ENCODE measurements around the gene TSFM. TPM values are rescaled to one million over a fixed set of nuclear protein-coding genes. Genes with fewer than 3 reads are reported as not detected.
A peak's percentile ranks its signal among the peaks of the same experiment; 100 is the strongest.

TSFM gene
- total RNA-seq, 1 donor from 2014 or later: 52.4 TPM

- DNase-seq: no peak
- ATAC-seq: no peak
- intact Hi-C loops (cut with micrococcal nuclease): no loop called here
Observed at GRCh38 chr12:57841445-57841844, 58.9 kb downstream of the TSFM start.

- no peak for ATAC-seq
- no peak for DNase-seq
- intact Hi-C loops (cut with micrococcal nuclease): no loop called here
Observed at GRCh38 chr12:57842342-57843294, 60.0 kb downstream of the TSFM start.

DNA sequence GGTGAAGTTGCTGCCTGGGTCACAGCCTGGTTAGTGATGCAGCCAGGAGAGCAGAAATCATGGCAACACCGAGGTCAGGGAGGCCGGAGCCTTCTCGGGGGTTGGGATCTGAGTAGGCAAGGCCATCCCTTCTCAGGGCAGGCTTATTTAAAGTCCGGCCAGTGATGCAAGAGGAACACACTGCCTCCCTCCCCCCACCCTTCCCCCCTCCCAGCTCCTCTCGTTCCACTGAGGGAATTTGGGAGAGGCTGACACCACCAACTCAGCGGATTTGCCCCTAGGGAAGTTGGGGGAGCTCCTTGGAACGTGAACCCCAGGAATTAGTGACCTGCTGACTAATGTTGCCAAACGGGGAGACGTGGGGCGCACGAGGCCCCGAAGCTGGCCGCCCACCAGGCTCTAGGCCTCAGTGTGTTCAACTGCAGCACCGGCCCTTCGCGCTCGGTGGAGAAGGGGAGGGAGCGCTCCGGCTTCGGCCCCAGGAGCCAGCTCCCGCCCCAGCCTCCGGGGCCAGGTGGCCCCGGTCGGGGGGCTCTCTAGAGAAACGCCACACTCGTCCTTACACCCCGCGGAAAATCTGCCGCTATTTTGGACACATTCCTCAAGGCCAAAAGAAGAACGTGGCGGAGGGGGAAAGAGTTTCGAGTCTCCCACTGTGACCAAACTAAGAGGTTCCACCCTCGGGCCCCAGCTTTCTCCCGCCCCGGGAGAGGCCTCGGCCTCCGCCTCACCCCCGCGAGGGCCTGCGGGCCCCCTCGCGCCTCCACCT is 62.3 kb downstream of the TSFM start:
- intact Hi-C loops (cut with micrococcal nuclease): no loop called here
- DNase-seq: peak; percentile 77
- peak; percentile 48 for ATAC-seq

DNA sequence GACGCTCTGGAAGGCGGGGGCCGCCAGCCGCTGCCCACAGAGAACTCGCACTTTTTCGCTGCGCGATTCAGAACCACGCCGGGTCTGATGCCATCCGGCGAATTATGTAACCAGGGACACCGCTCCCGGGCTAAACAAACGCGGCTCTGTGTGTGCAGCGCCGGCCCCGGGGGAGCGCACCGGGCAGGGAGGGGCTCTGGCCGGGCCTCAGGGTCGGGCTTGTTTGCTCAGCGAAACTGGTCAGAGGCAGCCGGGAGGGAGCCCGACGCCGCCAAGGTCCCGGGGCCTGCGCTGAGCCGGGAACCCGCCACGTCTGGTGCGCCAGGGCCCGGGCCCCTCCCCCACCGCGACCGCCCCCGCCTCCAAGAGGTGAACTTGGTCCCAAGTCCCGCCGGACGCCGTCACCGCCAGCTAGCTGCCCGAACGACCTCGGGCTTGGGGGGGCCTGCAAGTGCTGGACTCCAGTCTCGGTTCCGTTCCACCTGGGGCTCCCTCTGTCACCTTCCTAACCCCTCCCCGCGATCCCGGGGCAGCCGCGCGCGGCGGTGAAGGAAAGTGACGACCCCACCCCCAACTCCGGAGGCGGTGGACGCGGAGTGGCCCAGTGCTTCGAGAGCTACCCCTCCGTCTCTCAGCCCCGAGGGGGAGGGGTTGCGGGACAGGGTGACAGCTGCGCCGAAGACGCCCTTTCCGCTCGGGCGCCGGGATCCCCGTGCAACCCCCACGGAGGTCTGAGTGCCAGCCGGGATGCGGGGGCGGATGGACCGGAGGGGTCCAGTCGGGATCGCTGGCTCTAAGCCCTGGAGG is 63.1 kb downstream of the TSFM start:
- intact Hi-C loops (cut with micrococcal nuclease): no loop called here
- DNase-seq (peak; percentile 87), ATAC-seq (peak; percentile 47)

DNA sequence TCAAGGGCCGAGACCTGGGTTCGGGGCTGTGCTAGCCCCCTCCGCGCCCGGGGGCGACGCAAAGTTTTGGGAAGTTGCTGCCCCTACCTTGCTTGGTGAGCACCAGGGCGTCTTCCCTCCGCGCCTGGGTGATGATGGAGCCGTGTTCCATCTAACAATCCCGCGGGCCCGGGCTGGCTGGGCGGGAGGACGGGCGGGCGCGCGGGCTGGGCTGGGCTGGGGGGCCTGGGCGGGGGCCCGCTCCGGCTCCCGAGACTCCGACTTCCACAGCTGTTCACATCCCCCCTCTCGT is 63.6 kb downstream of the TSFM start:
- DNase-seq: no peak
- peak; percentile 37 for ATAC-seq
- intact Hi-C loops (cut with micrococcal nuclease): no loop called here

GRCh38 chr12:57846577-57847319 is 64.2 kb downstream of the TSFM start, which contains the start of gene CTDSP2:
Gene CTDSP2 (minus strand): TSS chr12:57846729. CDS start chr12:57846435, 294 bp downstream.
- ATAC-seq: peak; percentile 87
- DNase-seq: peak; percentile 100
- intact Hi-C loops (cut with micrococcal nuclease): no loop called here

Small RNA genes within 50 kb of the gene (microRNA-seq; reads per million reads assigned to microRNA genes)
- gene MIR26A2 (ENCODE audit: borderline number of aligned reads) (282 reads per million, percentile 60 among the genes with 10 or more reads in this experiment), gene MIR6759 (ENCODE audit: borderline number of aligned reads) (not detected)

Other genes with a start within 250 kb of the TSFM start
- 89.2 TPM for gene DCTN2, start 235.6 kb upstream of the TSFM start, total RNA-seq
- gene KIF5A, start 232.7 kb upstream of the TSFM start, total RNA-seq: 0.12 TPM
- 11.9 TPM for gene PIP4K2C, start 191.6 kb upstream of the TSFM start, total RNA-seq
- gene DTX3, start 178.0 kb upstream of the TSFM start, total RNA-seq: 21.4 TPM
- 11.9 TPM for gene ARHGEF25, start 171.4 kb upstream of the TSFM start, total RNA-seq
- 5.1 TPM for gene B4GALNT1, start 149.6 kb upstream of the TSFM start, total RNA-seq
- 104 TPM for gene OS9, start 88.7 kb upstream of the TSFM start, total RNA-seq
- gene AGAP2, start 44.0 kb upstream of the TSFM start, total RNA-seq: 7.5 TPM
- 32.8 TPM for gene TSPAN31, start 37.7 kb upstream of the TSFM start, total RNA-seq
- gene CDK4, start 30.5 kb upstream of the TSFM start, total RNA-seq: 42.1 TPM
- 15.6 TPM for gene MARCHF9, start 27.7 kb upstream of the TSFM start, total RNA-seq
- not detected for gene CYP27B1, start 15.7 kb upstream of the TSFM start, total RNA-seq
- 7.5 TPM for gene METTL1, start 10.7 kb upstream of the TSFM start, total RNA-seq
- gene EEF1AKMT3, start 10.2 kb upstream of the TSFM start, total RNA-seq: 1.6 TPM
- gene AVIL, start 35.9 kb downstream of the TSFM start, total RNA-seq: 2.4 TPM
- 104 TPM for gene CTDSP2, start 63.9 kb downstream of the TSFM start, total RNA-seq
- gene ATP23, start 158.8 kb downstream of the TSFM start, total RNA-seq: 8.3 TPM

All from left ventricle myocardium superior (tissue), 1 donor.